Measurements from ENCODE around the gene SSTR4.

SSTR4 gene

GRCh38 chr20:23036371-23036770 lies 1.3 kb downstream of the SSTR4 start:
- no peaks in the 10 kb centered on the region for H3K79me2 ChIP-seq (ENCODE audit: insufficient read depth, low read length)
- no peaks in the 10 kb centered on the region for H4K20me1 ChIP-seq (ENCODE audit: low read depth, low read length)
- no peaks in the 10 kb centered on the region for H3K27me3 ChIP-seq (ENCODE audit: low read length)
- no peaks in the 10 kb centered on the region for H3K36me3 ChIP-seq (ENCODE audit: low read length)
- no peaks in the 10 kb centered on the region for H3K9me3 ChIP-seq (ENCODE audit: insufficient read depth, low read length)
- no peak overlapping the region for H3K4me2 ChIP-seq (ENCODE audit: low read depth, low read length, poor library complexity, severe bottlenecking)
- no peak overlapping the region for H3K9ac ChIP-seq (ENCODE audit: low read length)
- no peaks in the 10 kb centered on the region for H3K9me2 ChIP-seq (replicated peaks; ENCODE audit: insufficient read depth, low read length)
- H2AFZ ChIP-seq (ENCODE audit: low read depth, low read length, severe bottlenecking): no peak overlapping the region
- no peak overlapping the region for H3K4me3 ChIP-seq (ENCODE audit: insufficient read depth, low read length, poor library complexity, severe bottlenecking)
- H3K27ac ChIP-seq (ENCODE audit: low read depth, low read length): no peak overlapping the region
- no peaks in the 10 kb centered on the region for H3F3A ChIP-seq (ENCODE audit: insufficient read depth)
- no peak for TF ChIP-seq EZH2phosphoT487 (conservative IDR thresholded peaks at IDR 0.05; ENCODE audit: low read length)
- TF ChIP-seq, protein P1, sequence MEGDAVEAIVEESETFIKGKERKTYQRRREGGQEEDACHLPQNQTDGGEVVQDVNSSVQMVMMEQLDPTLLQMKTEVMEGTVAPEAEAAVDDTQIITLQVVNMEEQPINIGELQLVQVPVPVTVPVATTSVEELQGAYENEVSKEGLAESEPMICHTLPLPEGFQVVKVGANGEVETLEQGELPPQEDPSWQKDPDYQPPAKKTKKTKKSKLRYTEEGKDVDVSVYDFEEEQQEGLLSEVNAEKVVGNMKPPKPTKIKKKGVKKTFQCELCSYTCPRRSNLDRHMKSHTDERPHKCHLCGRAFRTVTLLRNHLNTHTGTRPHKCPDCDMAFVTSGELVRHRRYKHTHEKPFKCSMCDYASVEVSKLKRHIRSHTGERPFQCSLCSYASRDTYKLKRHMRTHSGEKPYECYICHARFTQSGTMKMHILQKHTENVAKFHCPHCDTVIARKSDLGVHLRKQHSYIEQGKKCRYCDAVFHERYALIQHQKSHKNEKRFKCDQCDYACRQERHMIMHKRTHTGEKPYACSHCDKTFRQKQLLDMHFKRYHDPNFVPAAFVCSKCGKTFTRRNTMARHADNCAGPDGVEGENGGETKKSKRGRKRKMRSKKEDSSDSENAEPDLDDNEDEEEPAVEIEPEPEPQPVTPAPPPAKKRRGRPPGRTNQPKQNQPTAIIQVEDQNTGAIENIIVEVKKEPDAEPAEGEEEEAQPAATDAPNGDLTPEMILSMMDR (IDR thresholded peaks at IDR 0.05; ENCODE audit: insufficient read depth, low read length, poor library complexity, severe bottlenecking): no peak

DNA sequence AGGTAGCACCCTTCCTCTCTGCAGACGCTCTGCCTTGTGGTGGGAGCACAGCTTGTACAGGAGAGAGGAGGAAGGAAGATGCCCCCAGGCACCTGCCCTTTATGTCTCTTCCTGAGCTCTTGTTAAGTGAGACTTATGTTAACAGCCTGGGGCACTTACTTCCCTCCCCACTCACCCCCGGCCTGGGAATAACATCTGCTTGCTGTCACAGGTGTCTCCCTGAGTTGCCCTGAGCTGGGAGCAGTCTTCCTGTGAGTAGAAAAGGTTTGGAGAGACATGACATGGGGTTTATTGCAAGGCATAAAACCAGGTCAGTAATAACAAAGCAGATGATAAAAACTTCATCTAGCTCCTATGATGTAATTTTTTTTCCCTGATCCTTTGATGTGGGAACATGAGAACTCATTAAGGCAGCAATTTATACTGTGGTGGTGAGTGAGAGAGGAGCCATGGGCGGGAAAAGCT lies 1.9 kb downstream of the SSTR4 start:
- H3K27ac ChIP-seq (ENCODE audit: low read depth, low read length): no peak overlapping the region
- no peak overlapping the region for H3K4me3 ChIP-seq (ENCODE audit: insufficient read depth, low read length, poor library complexity, severe bottlenecking)
- no peaks in the 10 kb centered on the region for H3F3A ChIP-seq (ENCODE audit: insufficient read depth)
- H4K20me1 ChIP-seq (ENCODE audit: low read depth, low read length): no peaks in the 10 kb centered on the region
- no peaks in the 10 kb centered on the region for H3K79me2 ChIP-seq (ENCODE audit: insufficient read depth, low read length)
- H3K36me3 ChIP-seq (ENCODE audit: low read length): no peaks in the 10 kb centered on the region
- H2AFZ ChIP-seq (ENCODE audit: low read depth, low read length, severe bottlenecking): no peak overlapping the region
- no peaks in the 10 kb centered on the region for H3K9me3 ChIP-seq (ENCODE audit: insufficient read depth, low read length)
- H3K9ac ChIP-seq (ENCODE audit: low read length): no peak overlapping the region
- no peak overlapping the region for H3K4me2 ChIP-seq (ENCODE audit: low read depth, low read length, poor library complexity, severe bottlenecking)
- no peaks in the 10 kb centered on the region for H3K27me3 ChIP-seq (ENCODE audit: low read length)
- TF ChIP-seq EZH2phosphoT487 (conservative IDR thresholded peaks at IDR 0.05; ENCODE audit: low read length): no peak
- TF ChIP-seq, protein P1 (IDR thresholded peaks at IDR 0.05; ENCODE audit: insufficient read depth, low read length, poor library complexity, severe bottlenecking): no peak
- H3K9me2 ChIP-seq (replicated peaks; ENCODE audit: insufficient read depth, low read length): no peaks in the 10 kb centered on the region

DNA sequence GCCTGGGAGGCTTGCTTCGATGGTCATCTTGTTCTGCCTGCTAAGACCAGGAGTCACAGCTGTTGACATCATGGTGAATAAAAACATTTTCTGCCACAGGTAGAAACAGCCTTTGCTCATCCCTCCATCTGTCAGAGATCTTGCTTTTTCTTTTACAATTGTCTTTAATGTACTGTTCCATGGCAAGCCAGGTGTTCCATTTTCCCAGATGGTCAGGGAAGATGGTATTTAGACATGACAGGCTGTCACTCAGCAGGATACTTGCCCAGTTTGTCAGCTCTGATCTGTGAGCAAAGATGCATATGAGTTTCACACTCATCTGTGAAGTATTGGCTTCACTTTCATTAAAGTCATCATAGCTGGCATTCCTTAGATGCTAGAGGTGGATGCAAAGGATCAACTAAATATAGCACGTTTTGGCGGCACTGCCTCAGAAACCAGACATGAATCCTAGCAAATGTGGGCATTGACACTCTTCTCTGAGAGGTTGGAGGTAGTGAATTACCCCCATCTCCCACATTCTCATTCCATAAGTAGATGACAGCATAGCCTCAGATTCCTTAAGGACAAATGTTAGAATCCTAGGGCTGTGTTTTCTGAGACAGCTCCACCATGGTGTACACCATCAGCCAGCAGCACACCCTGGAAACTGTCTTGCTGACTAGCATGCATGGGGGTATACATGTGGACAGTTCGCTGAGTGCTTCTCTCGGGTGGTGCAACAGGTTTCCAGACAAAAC lies 4.2 kb downstream of the SSTR4 start:
- Histone ChIP-seq H3K9me2 (replicated peaks; ENCODE audit: insufficient read depth, low read length) (no peaks in the 10 kb centered on the region), H3K27me3 (ENCODE audit: low read length) (no peaks in the 10 kb centered on the region), H3K9ac (ENCODE audit: low read length) (no peak overlapping the region), H3K9me3 (ENCODE audit: insufficient read depth, low read length) (no peaks in the 10 kb centered on the region), H2AFZ (ENCODE audit: low read depth, low read length, severe bottlenecking) (no peak overlapping the region), H3K79me2 (ENCODE audit: insufficient read depth, low read length) (no peaks in the 10 kb centered on the region), H3K36me3 (ENCODE audit: low read length) (no peaks in the 10 kb centered on the region), H3F3A (ENCODE audit: insufficient read depth) (no peaks in the 10 kb centered on the region), H3K4me2 (ENCODE audit: low read depth, low read length, poor library complexity, severe bottlenecking) (no peak overlapping the region), H3K27ac (ENCODE audit: low read depth, low read length) (no peak overlapping the region), H4K20me1 (ENCODE audit: low read depth, low read length) (no peaks in the 10 kb centered on the region), H3K4me3 (ENCODE audit: insufficient read depth, low read length, poor library complexity, severe bottlenecking) (no peak overlapping the region)
- no peak for TF ChIP-seq EZH2phosphoT487 (conservative IDR thresholded peaks at IDR 0.05; ENCODE audit: low read length)
- TF ChIP-seq, protein P1 (IDR thresholded peaks at IDR 0.05; ENCODE audit: insufficient read depth, low read length, poor library complexity, severe bottlenecking): no peak

All from SU-DHL-6 (cell line).